Endothelial cell of umbilical vein (primary cell): ENCODE data around the gene ENTREP1. TPM values are rescaled to one million over a fixed set of nuclear protein-coding genes. Genes with fewer than 3 reads are reported as not detected.

Source experiments
- BruUV-seq: library from RNA; stranded (reverse); fragments of 400-500 nt; replicated peaks from 2 replicates; lab custom pipeline; 2021; lab: Mats Ljungman, UMichigan
- CTCF ChIA-PET: fragments of 300-600, 350-600 bp; sonication (Branson Sonifier 250); formaldehyde crosslinking; loops from one replicate; lab custom pipeline; 2021; ENCODE audit warnings: antibody characterized with exemption, inconsistent platforms; lab: Charles Lee
- POLR2A ChIA-PET: fragments of 300-600, 350-600 bp; sonication (Branson Sonifier 250); formaldehyde crosslinking; loops from one replicate; lab custom pipeline; 2021; ENCODE audit warnings: antibody characterized with exemption, inconsistent platforms; lab: Charles Lee
- DNase-seq: peaks from one replicate; pipeline ENCODE4 v3.0.0-alpha.2; 2011; ENCODE audit warnings: low read depth, low spot score
- FAIRE-seq: peaks from 2 replicates; lab custom pipeline; 2011; peaks lifted over from hg19 to GRCh38; lab: Jason Lieb, UNC
- H2AFZ ChIP-seq: 2 replicates; pipeline ENCODE4 v1.6.0; 2012; ENCODE audit warnings: low read depth, low read length, control low read depth, inconsistent platforms
- H3K27ac ChIP-seq: 2 replicates; pipeline ENCODE4 v1.5.1; 2011; ENCODE audit warnings: low read depth, mild to moderate bottlenecking, control low read depth, low read length, moderate library complexity; ENCODE audit not compliant: insufficient read depth
- H3K27me3 ChIP-seq, 2 experiments: 2 replicates each; pipeline versions ENCODE4 v1.6.0 to v1.6.1; 2011; ENCODE audit warnings: low read length in 2 of 2, mixed read lengths in 1 of 2; ENCODE audit not compliant: control insufficient read depth in 2 of 2, insufficient read depth in 2 of 2
- H3K36me3 ChIP-seq, 2 experiments: 2 replicates in 1 of 2; 3 replicates in 1 of 2; pipeline ENCODE4 v1.5.1; 2011; ENCODE audit warnings: low read length in 2 of 2, mild to moderate bottlenecking in 1 of 2, moderate library complexity in 1 of 2; ENCODE audit not compliant: control insufficient read depth in 2 of 2, insufficient read depth in 2 of 2; ENCODE audit errors: extremely low read depth in 1 of 2
- H3K4me1 ChIP-seq: 3 replicates; pipeline ENCODE4 v1.5.1; 2011; ENCODE audit warnings: mild to moderate bottlenecking, low read length; ENCODE audit not compliant: control insufficient read depth, insufficient read depth; ENCODE audit errors: extremely low read depth
- H3K4me2 ChIP-seq: 2 replicates; pipeline ENCODE4 v1.6.1; 2011; ENCODE audit warnings: low read length, control low read depth, mixed read lengths; ENCODE audit not compliant: insufficient read depth
- H3K4me3 ChIP-seq, 3 experiments: fragments of 200-600 bp in 1 of 3; sonication (generic), shearing (Covaris generic) in 1 of 3; replicated peaks in 1 of 3; 2 replicates each; pipeline ENCODE4 v1.5.1; 2011 to 2016; ENCODE audit warnings: control low read depth in 3 of 3, low read length in 3 of 3, mild to moderate bottlenecking in 2 of 3, inconsistent platforms in 1 of 3, low read depth in 1 of 3, moderate library complexity in 1 of 3; ENCODE audit not compliant: insufficient read depth in 1 of 3
- H3K79me2 ChIP-seq: 2 replicates; pipeline ENCODE4 v1.6.0; 2012; ENCODE audit warnings: low read length, inconsistent platforms; ENCODE audit not compliant: control insufficient read depth, insufficient read depth
- H3K9ac ChIP-seq: replicated peaks from 2 replicates; pipeline ENCODE3; 2011; ENCODE audit warnings: low read length, control low read depth; ENCODE audit not compliant: insufficient read depth; ENCODE audit errors: extremely low read depth
- H3K9me1 ChIP-seq: replicated peaks from 3 replicates; pipeline ENCODE4 v1.6.0; 2011; ENCODE audit warnings: mild to moderate bottlenecking, low read length; ENCODE audit not compliant: control insufficient read depth, insufficient read depth; ENCODE audit errors: extremely low read depth
- H3K9me3 ChIP-seq: replicated peaks from 2 replicates; pipeline ENCODE4 v1.5.1; 2012; ENCODE audit warnings: low read length, inconsistent platforms; ENCODE audit not compliant: control insufficient read depth, insufficient read depth
- H4K20me1 ChIP-seq: replicated peaks from 2 replicates; pipeline ENCODE3; 2011; ENCODE audit warnings: mild to moderate bottlenecking, low read length; ENCODE audit not compliant: control insufficient read depth, insufficient read depth; ENCODE audit errors: extremely low read depth
- EZH2 ChIP-seq: IDR thresholded peaks from 2 replicates; pipeline ENCODE4 v1.6.1; 2012; ENCODE audit warnings: borderline replicate concordance, low read depth, mild to moderate bottlenecking, moderate library complexity, low read length, inconsistent platforms; ENCODE audit not compliant: severe bottlenecking
- FOS ChIP-seq: IDR thresholded peaks from 2 replicates; pipeline ENCODE4 v1.6.1; 2011; ENCODE audit warnings: mild to moderate bottlenecking, low read length, moderate library complexity, borderline replicate concordance; ENCODE audit not compliant: insufficient read depth
- GATA2 ChIP-seq: IDR thresholded peaks from 2 replicates; pipeline ENCODE4 v1.7.0; 2011; ENCODE audit warnings: low read depth, mild to moderate bottlenecking, moderate library complexity, mixed read lengths, low read length; ENCODE audit not compliant: insufficient read length, insufficient read depth
- JUN ChIP-seq: IDR thresholded peaks from 2 replicates; pipeline ENCODE4 v1.6.1; 2011; ENCODE audit warnings: borderline replicate concordance, low read depth; ENCODE audit not compliant: insufficient read length, insufficient read depth
- MAX ChIP-seq: IDR thresholded peaks from 2 replicates; pipeline ENCODE4 v1.6.1; 2011; ENCODE audit not compliant: insufficient read depth, insufficient read length
- MYC ChIP-seq: IDR thresholded peaks from one replicate; pipeline ENCODE4 v1.6.1; 2011; ENCODE audit warnings: mild to moderate bottlenecking, low read depth, low read length
- POLR2A ChIP-seq: IDR thresholded peaks from 2 replicates; pipeline ENCODE4 v1.6.1; 2012; ENCODE audit warnings: low read depth, mild to moderate bottlenecking, control low read depth, low read length
- POLR2AphosphoS5 ChIP-seq: IDR thresholded peaks from 2 replicates; pipeline ENCODE4 v1.6.1; 2012; ENCODE audit warnings: low read depth, mild to moderate bottlenecking, control low read depth, low read length, moderate library complexity; ENCODE audit not compliant: insufficient read depth
- dilution Hi-C: fragments of 300-500 bp; cut with MboI; formaldehyde crosslinking; loops from one replicate; pipeline ENCODE4 v1.15.0; 2019; ENCODE audit warnings: low sequenced_read_pairs; ENCODE audit not compliant: extremely low pct_ligation_motif_present
- intact Hi-C: fragments of 100-400 bp; cut with micrococcal nuclease; formaldehyde crosslinking; loops from one replicate; pipeline ENCODE4 v1.10.0; 2022
- polyA plus RNA-seq, 4 experiments: library from polyadenylated mRNA; depleted of rRNA in 3 of 4; stranded (reverse) in 3 of 4; unstranded in 1 of 4; fragments of >200 nt; gene quantifications; 2 replicates each; pipeline versions ENCODE4 v1.2.1 to v1.2.3, GENCODE V29; 2011 to 2012; ENCODE audit warnings: missing spikeins in 1 of 4
- total RNA-seq: library from RNA; stranded (reverse); gene quantifications from 2 replicates; pipeline ENCODE4 v1.2.3, GENCODE V29; 2021
- TF ChIP-seq, protein P1 (sequence below), 2 donors: IDR thresholded peaks; 1 replicate in 1 of 2; 2 replicates in 1 of 2; pipeline ENCODE4 v1.5.1; 2011; ENCODE audit warnings: low read length in 2 of 2, mild to moderate bottlenecking in 2 of 2, moderate library complexity in 2 of 2, control low read depth in 1 of 2, inconsistent platforms in 1 of 2, low read depth in 1 of 2; ENCODE audit not compliant: insufficient read depth in 1 of 2; ENCODE audit errors: extremely low read depth in 1 of 2

The ENTREP1 gene
- total and polyA plus RNA-seq, 2 donors (not counting 3 experiments of a cell fraction or from before 2014, with no cell fraction given) = 7.1 to 13.5 TPM

DNA sequence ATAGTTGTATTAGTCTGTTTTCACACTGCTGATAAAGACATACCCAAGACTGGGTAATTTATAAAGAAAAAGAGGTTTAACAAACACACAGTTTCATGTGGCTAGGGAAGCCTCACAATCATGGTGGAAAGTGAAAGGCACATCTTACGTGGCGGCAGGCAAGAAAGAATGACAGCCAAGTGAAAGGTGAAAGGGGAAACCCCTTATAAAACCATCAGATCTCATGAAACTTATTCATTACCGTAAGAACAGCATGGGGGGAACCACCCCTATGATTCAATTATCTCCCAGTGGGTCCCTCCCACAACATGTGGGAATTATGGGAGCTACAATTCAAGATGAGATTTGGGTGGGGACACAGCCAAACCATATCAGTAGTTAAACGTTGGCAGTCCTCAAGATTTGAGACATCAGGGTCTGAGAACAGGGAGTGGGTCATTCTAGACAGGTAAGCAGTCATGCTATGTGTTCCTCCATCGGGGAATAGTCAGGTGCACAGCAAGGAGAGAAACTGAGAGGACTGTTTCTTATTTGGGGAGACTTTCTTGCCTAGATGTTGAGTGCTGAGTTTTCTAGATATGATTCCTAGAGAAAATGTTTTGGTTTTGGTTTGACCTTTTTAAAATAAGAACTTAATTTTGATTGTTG, 45.8 kb upstream of the ENTREP1 start:
- dilution Hi-C loops = no loop called here
- intact Hi-C loops = no loop called here
- BruUV-seq = no TSS peak
- Histone ChIP-seq H3K36me3 (no peaks in the 10 kb centered on the region), H3K27ac (no peak overlapping the region), H3K9me1 (no peaks in the 10 kb centered on the region), H3K4me3 (no peak overlapping the region), H3K27me3 (peaks cover 1 to 7% of the 10 kb centered on the region in 2 experiments), H3K9ac (no peak overlapping the region), H3K4me1 (no peaks in the 10 kb centered on the region), H2AFZ (no peak overlapping the region), H3K4me2 (no peak overlapping the region), H4K20me1 (no peaks in the 10 kb centered on the region), H3K9me3 (no peaks in the 10 kb centered on the region), H3K79me2 (no peaks in the 10 kb centered on the region)
- DNase-seq (no peak), FAIRE-seq (no peak)
- POLR2A ChIA-PET = no interaction called here
- no peak for TF ChIP-seq FOS
- TF ChIP-seq EZH2 = no peak
- TF ChIP-seq MYC = no peak
- no peak for TF ChIP-seq MAX
- CTCF ChIA-PET = no interaction called here

DNA sequence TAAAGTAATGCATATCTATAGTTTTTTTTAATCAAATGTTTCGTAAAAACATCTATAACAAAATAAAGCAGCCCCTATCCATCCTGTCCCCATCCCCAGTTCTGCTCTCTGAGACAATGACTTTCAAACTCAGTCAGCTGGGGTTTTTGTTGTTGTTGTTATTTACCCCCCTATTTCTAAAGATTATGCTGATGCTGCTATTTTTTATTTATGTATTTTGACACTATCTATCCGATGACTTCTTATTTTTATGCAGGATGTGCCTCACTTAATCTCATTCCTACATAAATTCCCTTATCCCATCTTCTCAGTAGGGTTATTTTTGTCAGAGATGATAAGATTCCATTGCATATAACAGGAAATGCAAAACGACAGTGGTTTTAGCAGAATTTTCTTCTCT, 45.3 kb upstream of the ENTREP1 start:
- FAIRE-seq (no peak), DNase-seq (no peak)
- no TSS peak for BruUV-seq
- Histone ChIP-seq H2AFZ (no peak overlapping the region), H3K36me3 (no peaks in the 10 kb centered on the region), H3K4me1 (no peaks in the 10 kb centered on the region), H3K4me2 (no peak overlapping the region), H3K9me1 (no peaks in the 10 kb centered on the region), H3K9me3 (no peaks in the 10 kb centered on the region), H3K9ac (no peak overlapping the region), H4K20me1 (no peaks in the 10 kb centered on the region), H3K79me2 (no peaks in the 10 kb centered on the region), H3K27me3 (peaks cover 0 to 7% of the 10 kb centered on the region in 2 experiments), H3K4me3 (no peak overlapping the region), H3K27ac (no peak overlapping the region)
- intact Hi-C loops = no loop called here
- TF ChIP-seq JUN = no peak
- no peak for TF ChIP-seq MAX
- TF ChIP-seq EZH2 = no peak
- no peak for TF ChIP-seq GATA2
- no peak for TF ChIP-seq FOS
- TF ChIP-seq POLR2A = no peak
- TF ChIP-seq POLR2AphosphoS5 = no peak
- TF ChIP-seq, protein P1, sequence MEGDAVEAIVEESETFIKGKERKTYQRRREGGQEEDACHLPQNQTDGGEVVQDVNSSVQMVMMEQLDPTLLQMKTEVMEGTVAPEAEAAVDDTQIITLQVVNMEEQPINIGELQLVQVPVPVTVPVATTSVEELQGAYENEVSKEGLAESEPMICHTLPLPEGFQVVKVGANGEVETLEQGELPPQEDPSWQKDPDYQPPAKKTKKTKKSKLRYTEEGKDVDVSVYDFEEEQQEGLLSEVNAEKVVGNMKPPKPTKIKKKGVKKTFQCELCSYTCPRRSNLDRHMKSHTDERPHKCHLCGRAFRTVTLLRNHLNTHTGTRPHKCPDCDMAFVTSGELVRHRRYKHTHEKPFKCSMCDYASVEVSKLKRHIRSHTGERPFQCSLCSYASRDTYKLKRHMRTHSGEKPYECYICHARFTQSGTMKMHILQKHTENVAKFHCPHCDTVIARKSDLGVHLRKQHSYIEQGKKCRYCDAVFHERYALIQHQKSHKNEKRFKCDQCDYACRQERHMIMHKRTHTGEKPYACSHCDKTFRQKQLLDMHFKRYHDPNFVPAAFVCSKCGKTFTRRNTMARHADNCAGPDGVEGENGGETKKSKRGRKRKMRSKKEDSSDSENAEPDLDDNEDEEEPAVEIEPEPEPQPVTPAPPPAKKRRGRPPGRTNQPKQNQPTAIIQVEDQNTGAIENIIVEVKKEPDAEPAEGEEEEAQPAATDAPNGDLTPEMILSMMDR (IDR thresholded peaks at IDR 0.05; ENCODE audit: extremely low read depth in 1 of 2, insufficient read depth in 1 of 2, low read depth in 1 of 2, low read length in 2 of 2) = no peak
- TF ChIP-seq MYC = no peak
- dilution Hi-C loops = no loop called here
- CTCF ChIA-PET = no interaction called here
- POLR2A ChIA-PET = no interaction called here
